ENCODE data around the gene GLS.

GLS gene

DNA sequence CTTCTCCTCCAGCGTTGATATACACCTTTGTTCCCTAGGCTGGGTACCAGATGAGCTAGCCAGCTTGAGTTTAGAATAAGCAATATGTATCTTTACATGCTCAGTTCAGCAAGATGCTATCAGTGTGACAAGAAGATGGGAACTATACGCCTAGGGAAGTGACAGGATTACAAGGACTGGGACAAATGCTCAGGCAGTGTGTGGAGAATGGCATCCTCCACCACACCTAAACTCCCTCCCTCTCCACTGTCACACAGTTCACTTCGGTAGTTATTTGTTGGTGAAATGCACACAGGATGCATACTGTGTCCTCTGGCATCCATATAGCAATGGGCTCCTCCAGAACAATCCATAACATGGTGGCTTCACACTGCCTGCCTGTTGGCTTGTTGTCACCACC lies 125.7 kb downstream of the GLS start:
- no peaks in the 10 kb centered on the region for H3K79me1 ChIP-seq (ENCODE audit: low read depth, low read length)
- no peak overlapping the region for H3K23ac ChIP-seq (ENCODE audit: low read depth, low read length, poor library complexity)
- no peaks in the 10 kb centered on the region for H3K4me1 ChIP-seq (ENCODE audit: control insufficient read depth in 2 of 2, insufficient read depth in 1 of 2, low read depth in 1 of 2, low read length in 2 of 2)
- H3K14ac ChIP-seq (ENCODE audit: low read length): no peak overlapping the region
- no CpG with 5 or more reads among the region's 3 CpGs for WGBS, 2 donors (ENCODE audit: extremely low coverage in 2 of 2, insufficient read length in 2 of 2, insufficient replicate concordance in 1 of 2)
- H2AK5ac ChIP-seq (ENCODE audit: low read depth, low read length): no peak overlapping the region
- H3K27ac ChIP-seq (replicated peaks; ENCODE audit: low read length): no peak overlapping the region
- peaks cover 1 to 5% of the 10 kb centered on the region in 2 donors for H3K9me3 ChIP-seq (replicated peaks in 1 of 2; ENCODE audit: control insufficient read depth in 2 of 2, insufficient read depth in 1 of 2, low read depth in 1 of 2, low read length in 2 of 2)
- no peak overlapping the region for H2BK15ac ChIP-seq (ENCODE audit: low read length)
- H2BK120ac ChIP-seq (ENCODE audit: low read depth, low read length): no peak overlapping the region
- no peak overlapping the region for H3K4ac ChIP-seq (ENCODE audit: low read length)
- H4K8ac ChIP-seq (ENCODE audit: low read depth, low read length): no peak overlapping the region
- no peak overlapping the region for H4K91ac ChIP-seq (ENCODE audit: low read depth, low read length, poor library complexity)
- H3K4me3 ChIP-seq (ENCODE audit: low read length in 2 of 2): no peak overlapping the region
- H2BK12ac ChIP-seq (ENCODE audit: low read length): no peak overlapping the region
- H3K9ac ChIP-seq (ENCODE audit: low read depth, low read length, poor library complexity): no peak overlapping the region
- H2AFZ ChIP-seq (ENCODE audit: low read length): no peak overlapping the region
- no peak overlapping the region for H3K4me2 ChIP-seq (ENCODE audit: insufficient read depth, low read length, poor library complexity, severe bottlenecking)
- H3K36me3 ChIP-seq (replicated peaks in 1 of 2; ENCODE audit: control insufficient read depth in 2 of 2, insufficient read depth in 2 of 2, low read length in 2 of 2): peaks cover 18 to 98% of the 10 kb centered on the region in 2 donors
- no peaks in the 10 kb centered on the region for H3K27me3 ChIP-seq (ENCODE audit: control insufficient read depth in 3 of 3, insufficient read depth in 3 of 3, low read depth in 1 of 3, low read length in 3 of 3)
- H2BK5ac ChIP-seq (ENCODE audit: low read length): no peak overlapping the region
- no peak for DNase-seq (ENCODE audit: low spot score)
- H3K18ac ChIP-seq (ENCODE audit: low read length): no peak overlapping the region

DNA sequence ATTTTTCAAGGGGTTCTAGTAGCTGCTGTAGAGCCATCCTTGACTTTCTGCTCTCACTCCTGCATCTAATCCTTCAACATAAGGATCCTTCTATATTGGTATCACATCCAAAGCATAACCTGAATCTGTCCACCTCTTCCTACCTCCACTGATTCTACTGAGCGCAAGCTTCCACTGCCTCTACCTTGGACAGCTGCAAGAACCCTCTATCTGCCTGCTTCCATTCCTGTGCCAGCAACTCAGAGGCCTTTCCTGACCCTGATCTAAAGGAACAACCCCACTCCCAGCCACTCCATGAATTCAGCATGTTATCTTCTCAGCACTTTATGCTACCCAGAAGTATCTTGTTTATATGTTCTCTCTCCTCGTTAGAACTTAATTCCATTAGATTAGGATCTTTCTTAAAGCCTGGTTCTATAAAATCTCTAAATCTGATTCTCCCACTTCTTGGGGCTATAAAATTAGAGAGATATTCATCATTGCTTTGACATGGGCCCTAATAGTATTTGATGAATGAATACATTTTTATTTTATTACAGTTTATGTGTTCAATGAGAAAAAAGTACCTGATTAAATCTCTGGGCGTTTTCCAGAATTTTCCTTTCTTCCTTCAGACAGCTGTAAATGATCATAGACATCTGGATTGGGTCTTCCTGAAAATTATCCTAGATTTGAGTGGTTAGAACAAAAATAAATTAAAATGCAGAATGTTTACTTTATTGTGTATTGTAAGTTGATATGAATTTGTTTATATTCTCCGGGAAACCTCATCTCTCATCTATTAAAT lies 126.6 kb downstream of the GLS start:
- peaks cover 18 to 93% of the 10 kb centered on the region in 2 donors for H3K36me3 ChIP-seq (replicated peaks in 1 of 2; ENCODE audit: control insufficient read depth in 2 of 2, insufficient read depth in 2 of 2, low read length in 2 of 2)
- no peak overlapping the region for H2BK5ac ChIP-seq (ENCODE audit: low read length)
- no peak overlapping the region for H2BK15ac ChIP-seq (ENCODE audit: low read length)
- no peak overlapping the region for H3K9ac ChIP-seq (ENCODE audit: low read depth, low read length, poor library complexity)
- H3K4me2 ChIP-seq (ENCODE audit: insufficient read depth, low read length, poor library complexity, severe bottlenecking): no peak overlapping the region
- no peak overlapping the region for H3K27ac ChIP-seq (replicated peaks; ENCODE audit: low read length)
- no peaks in the 10 kb centered on the region for H3K27me3 ChIP-seq (ENCODE audit: control insufficient read depth in 3 of 3, insufficient read depth in 3 of 3, low read depth in 1 of 3, low read length in 3 of 3)
- no peak overlapping the region for H2AK5ac ChIP-seq (ENCODE audit: low read depth, low read length)
- DNase-seq (ENCODE audit: low spot score): no peak
- no peak overlapping the region for H3K4me3 ChIP-seq (ENCODE audit: low read length in 2 of 2)
- no peak overlapping the region for H4K8ac ChIP-seq (ENCODE audit: low read depth, low read length)
- no peaks in the 10 kb centered on the region for H3K4me1 ChIP-seq (ENCODE audit: control insufficient read depth in 2 of 2, insufficient read depth in 1 of 2, low read depth in 1 of 2, low read length in 2 of 2)
- H2AFZ ChIP-seq (ENCODE audit: low read length): no peak overlapping the region
- H2BK12ac ChIP-seq (ENCODE audit: low read length): no peak overlapping the region
- H3K14ac ChIP-seq (ENCODE audit: low read length): no peak overlapping the region
- no CpG with 5 or more reads among the region's 4 CpGs for WGBS, 2 donors (ENCODE audit: extremely low coverage in 2 of 2, insufficient read length in 2 of 2, insufficient replicate concordance in 1 of 2)
- H3K4ac ChIP-seq (ENCODE audit: low read length): no peak overlapping the region
- no peak overlapping the region for H3K18ac ChIP-seq (ENCODE audit: low read length)
- no peaks in the 10 kb centered on the region for H3K79me1 ChIP-seq (ENCODE audit: low read depth, low read length)
- no peak overlapping the region for H2BK120ac ChIP-seq (ENCODE audit: low read depth, low read length)
- peaks cover 1 to 5% of the 10 kb centered on the region in 2 donors for H3K9me3 ChIP-seq (replicated peaks in 1 of 2; ENCODE audit: control insufficient read depth in 2 of 2, insufficient read depth in 1 of 2, low read depth in 1 of 2, low read length in 2 of 2)
- H3K23ac ChIP-seq (ENCODE audit: low read depth, low read length, poor library complexity): no peak overlapping the region
- no peak overlapping the region for H4K91ac ChIP-seq (ENCODE audit: low read depth, low read length, poor library complexity)

DNA sequence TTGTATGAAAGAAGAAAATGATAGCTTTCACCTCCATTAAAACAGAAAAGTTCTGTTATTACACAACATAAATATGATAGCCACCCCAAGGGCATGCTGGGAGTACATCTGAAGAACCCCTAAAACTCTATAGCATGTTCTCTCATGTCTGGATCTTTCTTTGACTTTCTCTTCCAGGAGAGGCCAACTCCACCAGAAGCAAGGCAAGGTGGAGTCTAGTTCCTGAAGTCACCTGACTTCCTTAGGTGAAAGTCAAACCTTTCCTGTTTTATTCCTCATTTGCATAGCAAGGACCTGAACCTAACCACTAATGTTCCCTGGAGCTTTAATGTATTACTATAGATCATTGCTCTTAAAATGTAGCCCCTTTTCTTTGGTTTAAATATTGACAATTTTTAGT lies 127.7 kb downstream of the GLS start:
- no peaks in the 10 kb centered on the region for H3K27me3 ChIP-seq (ENCODE audit: control insufficient read depth in 3 of 3, insufficient read depth in 3 of 3, low read depth in 1 of 3, low read length in 3 of 3)
- H2AK5ac ChIP-seq (ENCODE audit: low read depth, low read length): no peak overlapping the region
- no peak overlapping the region for H3K4me3 ChIP-seq (ENCODE audit: low read length in 2 of 2)
- peaks cover 1 to 4% of the 10 kb centered on the region in 2 donors for H3K4me1 ChIP-seq (ENCODE audit: control insufficient read depth in 2 of 2, insufficient read depth in 1 of 2, low read depth in 1 of 2, low read length in 2 of 2)
- H3K27ac ChIP-seq (replicated peaks; ENCODE audit: low read length): no peak overlapping the region
- DNase-seq (ENCODE audit: low spot score): no peak
- H2BK120ac ChIP-seq (ENCODE audit: low read depth, low read length): no peak overlapping the region
- no peak overlapping the region for H3K18ac ChIP-seq (ENCODE audit: low read length)
- no peak overlapping the region for H2BK5ac ChIP-seq (ENCODE audit: low read length)
- peaks cover 15 to 82% of the 10 kb centered on the region in 2 donors for H3K36me3 ChIP-seq (replicated peaks in 1 of 2; ENCODE audit: control insufficient read depth in 2 of 2, insufficient read depth in 2 of 2, low read length in 2 of 2)
- H4K91ac ChIP-seq (ENCODE audit: low read depth, low read length, poor library complexity): no peak overlapping the region
- H3K14ac ChIP-seq (ENCODE audit: low read length): no peak overlapping the region
- H4K8ac ChIP-seq (ENCODE audit: low read depth, low read length): no peak overlapping the region
- no peak overlapping the region for H3K23ac ChIP-seq (ENCODE audit: low read depth, low read length, poor library complexity)
- no peak overlapping the region for H2BK12ac ChIP-seq (ENCODE audit: low read length)
- H3K4me2 ChIP-seq (ENCODE audit: insufficient read depth, low read length, poor library complexity, severe bottlenecking): no peak overlapping the region
- peaks cover 1 to 5% of the 10 kb centered on the region in 2 donors for H3K9me3 ChIP-seq (replicated peaks in 1 of 2; ENCODE audit: control insufficient read depth in 2 of 2, insufficient read depth in 1 of 2, low read depth in 1 of 2, low read length in 2 of 2)
- no peak overlapping the region for H3K4ac ChIP-seq (ENCODE audit: low read length)
- no peak overlapping the region for H2BK15ac ChIP-seq (ENCODE audit: low read length)
- no peak overlapping the region for H3K9ac ChIP-seq (ENCODE audit: low read depth, low read length, poor library complexity)
- H2AFZ ChIP-seq (ENCODE audit: low read length): no peak overlapping the region
- H3K79me1 ChIP-seq (ENCODE audit: low read depth, low read length): no peaks in the 10 kb centered on the region

DNA sequence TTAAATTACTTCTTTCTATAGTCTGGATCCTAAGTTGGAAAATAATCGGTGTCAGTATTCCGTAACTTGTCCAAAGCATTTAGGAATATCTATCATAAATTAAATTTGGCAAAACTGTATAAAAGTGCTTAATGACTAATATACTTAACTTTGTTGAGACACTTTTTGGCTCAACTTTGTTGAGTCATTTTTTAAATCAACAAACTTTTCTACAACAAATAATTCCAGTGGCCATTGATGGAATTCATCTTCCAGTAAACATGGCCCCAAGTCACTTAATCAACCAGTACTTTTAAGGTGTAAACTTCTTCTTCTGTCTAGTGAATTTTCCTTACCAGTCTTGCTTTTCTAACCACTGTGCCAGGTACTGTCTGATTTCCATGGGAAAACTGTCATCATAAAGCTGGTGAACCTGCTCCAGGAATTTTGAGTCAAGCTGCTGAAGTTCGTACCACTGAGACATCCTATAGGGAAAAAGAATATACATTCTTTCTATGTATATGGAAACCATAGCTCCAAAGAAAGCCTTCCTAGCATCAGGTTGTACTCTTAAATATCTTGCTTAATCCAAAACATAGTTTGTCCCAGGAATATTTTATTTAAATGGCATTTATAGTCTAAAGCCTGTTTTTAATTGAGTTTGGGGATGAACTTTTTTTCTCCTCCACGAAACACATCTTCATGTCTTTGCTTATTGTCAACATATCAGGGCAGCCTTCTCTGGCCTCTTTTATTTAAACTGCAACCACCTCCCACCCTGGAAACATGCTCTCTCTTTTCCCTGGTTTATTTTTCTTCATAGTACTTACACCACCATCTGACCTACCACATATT lies 129.1 kb downstream of the GLS start:
- Histone ChIP-seq H3K27ac (replicated peaks; ENCODE audit: low read length) (no peak overlapping the region), H3K4me3 (ENCODE audit: low read length in 2 of 2) (no peak overlapping the region), H3K4me1 (ENCODE audit: control insufficient read depth in 2 of 2, insufficient read depth in 1 of 2, low read depth in 1 of 2, low read length in 2 of 2) (peaks cover 5 to 7% of the 10 kb centered on the region in 2 donors), H2BK12ac (ENCODE audit: low read length) (no peak overlapping the region), H3K4me2 (ENCODE audit: insufficient read depth, low read length, poor library complexity, severe bottlenecking) (no peak overlapping the region), H2BK15ac (ENCODE audit: low read length) (no peak overlapping the region), H3K23ac (ENCODE audit: low read depth, low read length, poor library complexity) (no peak overlapping the region), H3K9me3 (replicated peaks in 1 of 2; ENCODE audit: control insufficient read depth in 2 of 2, insufficient read depth in 1 of 2, low read depth in 1 of 2, low read length in 2 of 2) (peaks cover 0 to 1% of the 10 kb centered on the region in 2 donors), H3K36me3 (replicated peaks in 1 of 2; ENCODE audit: control insufficient read depth in 2 of 2, insufficient read depth in 2 of 2, low read length in 2 of 2) (peaks cover 10 to 67% of the 10 kb centered on the region in 2 donors), H2BK5ac (ENCODE audit: low read length) (no peak overlapping the region), H3K9ac (ENCODE audit: low read depth, low read length, poor library complexity) (no peak overlapping the region), H2BK120ac (ENCODE audit: low read depth, low read length) (no peak overlapping the region), H4K91ac (ENCODE audit: low read depth, low read length, poor library complexity) (no peak overlapping the region), H4K8ac (ENCODE audit: low read depth, low read length) (no peak overlapping the region), H2AK5ac (ENCODE audit: low read depth, low read length) (no peak overlapping the region), H2AFZ (ENCODE audit: low read length) (no peak overlapping the region), H3K14ac (ENCODE audit: low read length) (no peak overlapping the region), H3K27me3 (ENCODE audit: control insufficient read depth in 3 of 3, insufficient read depth in 3 of 3, low read depth in 1 of 3, low read length in 3 of 3) (peaks cover 0 to 2% (median 0%) of the 10 kb centered on the region in 3 experiments), H3K18ac (ENCODE audit: low read length) (no peak overlapping the region), H3K79me1 (ENCODE audit: low read depth, low read length) (no peaks in the 10 kb centered on the region), H3K4ac (ENCODE audit: low read length) (no peak overlapping the region)
- WGBS, 2 donors (ENCODE audit: extremely low coverage in 2 of 2, insufficient read length in 2 of 2, insufficient replicate concordance in 1 of 2): no CpG with 5 or more reads among the region's 4 CpGs
- DNase-seq (ENCODE audit: low spot score): no peak
